Ascending aorta (tissue), 2 donors: ENCODE results near the gene CCDC85C. TPM values are rescaled to one million over a fixed set of nuclear protein-coding genes. Genes with fewer than 3 reads are reported as not detected.

ENCODE experiments used
- DNase-seq, 2 donors: peaks; one replicate each; pipeline ENCODE4 v3.0.0-alpha.2; 2019; ENCODE audit warnings: low spot score in 2 of 2
- H3K27ac ChIP-seq, 2 donors: fragments of 200-600 bp; sonication (generic); one replicate each; pipeline ENCODE4 v1.5.1; 2016 to 2017; ENCODE audit warnings: mild to moderate bottlenecking in 1 of 2
- H3K27me3 ChIP-seq: fragments of 200-600 bp; sonication (generic); one replicate; pipeline ENCODE4 v1.5.1; 2017
- H3K36me3 ChIP-seq, 2 donors: fragments of 200-600 bp; sonication (generic); one replicate each; pipeline ENCODE4 v1.5.1; 2016
- H3K4me1 ChIP-seq, 2 donors: fragments of 200-600 bp; sonication (generic); one replicate each; pipeline ENCODE4 v1.5.1; 2016 to 2017; ENCODE audit warnings: mild to moderate bottlenecking in 1 of 2
- H3K4me3 ChIP-seq, 2 donors: fragments of 200-600 bp; sonication (generic); one replicate each; pipeline ENCODE4 v1.5.1; 2016 to 2017; ENCODE audit warnings: mild to moderate bottlenecking in 1 of 2
- H3K9me3 ChIP-seq, 2 donors: fragments of 200-600 bp; sonication (generic); one replicate each; pipeline ENCODE4 v1.5.1; 2016
- intact Hi-C: fragments of 100-400 bp; cut with DNase I; formaldehyde crosslinking; loops from one replicate; pipeline ENCODE4 v1.15.1; 2023
- total RNA-seq: library from RNA; depleted of rRNA; stranded (reverse); fragments of >200 nt; gene quantifications from one replicate; pipeline ENCODE4 v1.1.0, GENCODE V29; 2016
- TF ChIP-seq, protein P1 (sequence below), 3 experiments: fragments of 200-600 bp in 2 of 3; fragments of 450-650 bp in 1 of 3; sonication (generic) in 2 of 3; IDR thresholded peaks; one replicate each; pipeline ENCODE4 v1.5.1; 2016 to 2019; ENCODE audit warnings: antibody characterized with exemption in 3 of 3, mild to moderate bottlenecking in 1 of 3, moderate library complexity in 1 of 3

CCDC85C gene
- total RNA-seq, 1 donor from 2014 or later, result 0.64 TPM

DNA sequence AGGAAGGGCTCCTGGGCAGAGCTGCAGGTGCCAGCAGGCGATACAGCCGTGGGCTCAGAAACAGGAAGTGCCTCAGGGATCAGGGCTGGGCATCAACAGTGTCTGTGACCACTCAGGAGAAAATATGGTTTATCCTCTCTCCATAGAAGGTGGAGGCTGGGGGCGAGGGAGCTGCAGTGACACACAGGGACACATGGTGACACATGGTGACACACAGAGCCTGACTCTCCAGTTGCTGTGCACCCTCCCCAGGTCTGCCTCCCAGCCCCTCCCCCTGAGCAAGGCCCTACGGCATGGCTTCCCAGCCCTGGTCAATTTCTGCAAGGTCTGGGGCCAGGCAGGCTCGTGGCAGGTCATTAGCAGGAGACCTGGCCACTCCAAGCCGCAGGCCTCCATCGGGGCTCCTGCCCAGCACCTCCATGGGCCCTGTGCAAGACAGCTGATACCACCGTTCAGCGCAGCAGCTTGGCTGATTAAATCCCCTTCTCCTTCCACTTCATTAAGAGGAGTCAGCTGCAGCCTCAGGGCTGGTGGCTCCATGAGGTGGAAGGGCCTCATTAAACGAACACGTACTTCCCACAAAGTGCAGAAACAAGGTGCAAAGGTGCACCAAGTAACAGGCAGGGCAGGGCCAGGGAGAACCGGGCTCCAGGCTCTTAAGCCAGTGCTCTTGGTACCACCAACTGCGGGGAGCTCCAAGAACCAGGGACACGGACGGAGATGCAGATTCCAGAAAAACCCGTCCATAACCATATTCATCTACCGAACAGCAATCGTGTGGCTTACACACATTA lies 62.1 kb downstream of the CCDC85C start:
- Histone ChIP-seq H3K27ac (no peak overlapping the region), H3K27me3 (no peaks in the 10 kb centered on the region)

DNA sequence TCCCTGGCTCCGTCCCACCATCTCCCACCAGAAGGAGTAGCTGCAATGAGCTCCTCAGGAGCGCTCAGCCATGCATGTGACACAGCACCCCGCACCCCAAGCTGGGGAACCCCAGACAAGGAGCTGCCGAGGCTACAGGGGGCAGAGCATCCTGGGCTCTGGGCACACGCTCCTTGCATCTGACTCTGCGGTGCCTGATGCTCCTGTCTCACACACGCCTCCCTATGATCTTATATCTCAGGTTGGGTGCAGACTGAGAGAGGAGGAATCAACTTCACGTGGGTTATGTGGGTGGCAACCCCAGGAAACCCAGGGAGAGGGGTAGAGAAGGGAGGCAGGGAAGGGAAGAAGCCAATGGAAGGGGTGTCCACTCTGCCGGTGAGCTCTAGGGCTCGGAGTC lies 62.8 kb downstream of the CCDC85C start:
- H3K9me3 ChIP-seq, result no peaks in the 10 kb centered on the region
- no peak overlapping the region for H3K4me3 ChIP-seq
- TF ChIP-seq, protein P1, sequence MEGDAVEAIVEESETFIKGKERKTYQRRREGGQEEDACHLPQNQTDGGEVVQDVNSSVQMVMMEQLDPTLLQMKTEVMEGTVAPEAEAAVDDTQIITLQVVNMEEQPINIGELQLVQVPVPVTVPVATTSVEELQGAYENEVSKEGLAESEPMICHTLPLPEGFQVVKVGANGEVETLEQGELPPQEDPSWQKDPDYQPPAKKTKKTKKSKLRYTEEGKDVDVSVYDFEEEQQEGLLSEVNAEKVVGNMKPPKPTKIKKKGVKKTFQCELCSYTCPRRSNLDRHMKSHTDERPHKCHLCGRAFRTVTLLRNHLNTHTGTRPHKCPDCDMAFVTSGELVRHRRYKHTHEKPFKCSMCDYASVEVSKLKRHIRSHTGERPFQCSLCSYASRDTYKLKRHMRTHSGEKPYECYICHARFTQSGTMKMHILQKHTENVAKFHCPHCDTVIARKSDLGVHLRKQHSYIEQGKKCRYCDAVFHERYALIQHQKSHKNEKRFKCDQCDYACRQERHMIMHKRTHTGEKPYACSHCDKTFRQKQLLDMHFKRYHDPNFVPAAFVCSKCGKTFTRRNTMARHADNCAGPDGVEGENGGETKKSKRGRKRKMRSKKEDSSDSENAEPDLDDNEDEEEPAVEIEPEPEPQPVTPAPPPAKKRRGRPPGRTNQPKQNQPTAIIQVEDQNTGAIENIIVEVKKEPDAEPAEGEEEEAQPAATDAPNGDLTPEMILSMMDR (IDR thresholded peaks at IDR 0.05), result no peak
- H3K36me3 ChIP-seq, result no peaks in the 10 kb centered on the region
- no peaks in the 10 kb centered on the region for H3K4me1 ChIP-seq
- no peaks in the 10 kb centered on the region for H3K27me3 ChIP-seq
- DNase-seq, result no peak
- no peak overlapping the region for H3K27ac ChIP-seq
- intact Hi-C loops, result no loop called here

More for the DNA sequence above, 62.1 kb downstream of the CCDC85C start:
- Histone ChIP-seq H3K4me3 (no peak overlapping the region), H3K4me1 (no peaks in the 10 kb centered on the region), H3K9me3 (no peaks in the 10 kb centered on the region), H3K36me3 (no peaks in the 10 kb centered on the region)
- intact Hi-C loops, result no loop called here
- DNase-seq, result no peak
- TF ChIP-seq, protein P1 (IDR thresholded peaks at IDR 0.05), result no peak

DNA sequence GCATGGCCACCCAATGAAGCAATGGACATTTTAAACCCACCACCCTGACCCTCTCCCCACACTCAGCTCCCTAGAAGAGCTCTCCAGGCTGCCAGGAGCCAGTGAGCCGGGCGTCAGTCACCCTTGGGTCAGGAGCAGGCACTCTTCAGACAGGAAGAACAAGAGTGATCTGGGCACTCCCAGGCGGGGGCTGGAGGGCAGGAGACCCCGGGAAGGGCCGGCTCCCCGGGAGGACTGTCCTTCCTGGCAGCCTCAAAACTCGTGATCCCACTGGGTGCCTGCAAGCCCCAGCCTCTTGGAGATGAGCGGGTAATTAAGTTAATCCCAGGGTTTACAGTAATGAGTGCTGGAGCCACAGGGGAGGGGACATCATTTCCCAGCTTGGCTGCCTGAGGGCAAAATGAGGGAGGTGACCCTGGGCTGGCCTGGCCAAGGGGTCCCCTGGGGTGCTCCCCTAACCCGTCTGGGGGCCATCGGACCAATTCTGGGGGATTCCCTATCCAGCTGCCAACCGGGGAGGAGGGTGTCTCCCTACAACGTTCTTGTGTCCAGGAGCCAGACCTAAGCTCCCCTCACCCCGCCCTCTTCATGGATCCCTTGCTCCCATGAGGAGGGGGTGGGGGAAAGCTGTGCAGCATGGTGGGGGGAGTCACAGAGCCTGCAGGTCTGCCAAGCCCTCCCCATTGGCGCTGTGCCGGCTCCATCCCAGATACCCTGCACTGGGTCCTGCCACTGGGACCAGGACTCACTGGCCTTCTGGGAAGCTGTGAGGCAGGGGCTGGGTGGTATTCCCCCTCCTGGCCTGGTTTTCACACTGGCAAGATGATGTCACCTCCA lies 63.6 kb downstream of the CCDC85C start:
- Histone ChIP-seq H3K4me1 (no peaks in the 10 kb centered on the region), H3K27ac (no peak overlapping the region)
- intact Hi-C loops, result no loop called here

GRCh38 chr14:99539491-99539890 lies 64.5 kb downstream of the CCDC85C start:
- H3K36me3 ChIP-seq, result no peaks in the 10 kb centered on the region
- no peak overlapping the region for H3K4me3 ChIP-seq
- H3K27me3 ChIP-seq, result no peaks in the 10 kb centered on the region
- H3K9me3 ChIP-seq, result no peaks in the 10 kb centered on the region
- no peak for DNase-seq
- no peak overlapping the region for H3K27ac ChIP-seq
- intact Hi-C loops, result no loop called here
- H3K4me1 ChIP-seq, result no peaks in the 10 kb centered on the region
- TF ChIP-seq, protein P1 (IDR thresholded peaks at IDR 0.05), result no peak

More for the DNA sequence above, 63.6 kb downstream of the CCDC85C start:
- no peak overlapping the region for H3K4me3 ChIP-seq
- H3K9me3 ChIP-seq, result no peaks in the 10 kb centered on the region
- DNase-seq, result no peak
- TF ChIP-seq, protein P1 (IDR thresholded peaks at IDR 0.05), result no peak
- H3K36me3 ChIP-seq, result no peaks in the 10 kb centered on the region
- no peaks in the 10 kb centered on the region for H3K27me3 ChIP-seq

DNA sequence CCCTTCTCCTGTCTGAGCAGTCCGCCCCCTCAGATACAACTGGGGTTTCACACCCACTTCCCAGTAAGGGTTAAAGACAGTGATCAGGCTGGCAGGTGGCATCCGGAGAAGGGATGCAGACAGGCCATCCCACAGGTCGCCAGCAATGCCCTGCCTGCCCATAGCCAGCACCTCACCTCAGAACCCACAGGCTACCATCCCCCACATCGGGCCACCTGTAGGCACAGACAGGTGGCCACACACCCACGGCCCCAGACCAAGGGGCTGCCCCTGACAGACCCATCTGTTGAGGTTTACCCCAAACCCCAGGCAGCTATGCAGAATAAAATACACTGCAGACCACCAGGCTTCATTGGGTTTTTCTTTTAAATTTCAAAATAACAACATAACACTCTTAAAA lies 65.3 kb downstream of the CCDC85C start:
- no peak overlapping the region for H3K27ac ChIP-seq
- no peaks in the 10 kb centered on the region for H3K36me3 ChIP-seq
- no peaks in the 10 kb centered on the region for H3K4me1 ChIP-seq
- intact Hi-C loops, result no loop called here
- TF ChIP-seq, protein P1 (IDR thresholded peaks at IDR 0.05), result no peak
- DNase-seq, result no peak
- no peaks in the 10 kb centered on the region for H3K27me3 ChIP-seq
- no peaks in the 10 kb centered on the region for H3K9me3 ChIP-seq
- H3K4me3 ChIP-seq, result no peak overlapping the region
